ENCODE data around the gene CDK18.

CDK18 gene

GRCh38 chr1:205499789-205500188, 4.7 kb upstream of the CDK18 start:
- no peak overlapping the region for H3K4me3 ChIP-seq (ENCODE audit: low read depth, low read length)
- no peak for TF ChIP-seq CTCF (IDR thresholded peaks at IDR 0.05; ENCODE audit: low read depth, low read length)

GRCh38 chr1:205500240-205501233, 3.9 kb upstream of the CDK18 start:
- no peak for TF ChIP-seq CTCF (IDR thresholded peaks at IDR 0.05; ENCODE audit: low read depth, low read length)
- no peak overlapping the region for H3K4me3 ChIP-seq (ENCODE audit: low read depth, low read length)

- no peak overlapping the region for H3K4me3 ChIP-seq (ENCODE audit: low read depth, low read length)
- no peak for TF ChIP-seq CTCF (IDR thresholded peaks at IDR 0.05; ENCODE audit: low read depth, low read length)
Observed at GRCh38 chr1:205502111-205502810, 2.2 kb upstream of the CDK18 start.

- no peak overlapping the region for H3K4me3 ChIP-seq (ENCODE audit: low read depth, low read length)
- TF ChIP-seq CTCF (IDR thresholded peaks at IDR 0.05; ENCODE audit: low read depth, low read length) = no peak
Observed at GRCh38 chr1:205502992-205503391, 1.5 kb upstream of the CDK18 start.

- no peak for TF ChIP-seq CTCF (IDR thresholded peaks at IDR 0.05; ENCODE audit: low read depth, low read length)
- peak overlapping the region; percentile 43 for H3K4me3 ChIP-seq (ENCODE audit: low read depth, low read length)
Observed at GRCh38 chr1:205505076-205505729, 734 bp downstream of the CDK18 start.

GRCh38 chr1:205505791-205506190, 1.3 kb downstream of the CDK18 start:
- no peak for TF ChIP-seq CTCF (IDR thresholded peaks at IDR 0.05; ENCODE audit: low read depth, low read length)
- no peak overlapping the region for H3K4me3 ChIP-seq (ENCODE audit: low read depth, low read length)
